HG03045 (cell line): ENCODE data around the gene TMEM232.
"Not testable (repeated sequence)": the region's sequence is repeated elsewhere in the genome, so short reads cannot be mapped to it uniquely, and the experiment has no call there.

ENCODE experiments used
- ATAC-seq: cut with Tn5 transposase; IDR thresholded peaks from one replicate; pipeline ENCODE4 v1.9.1; 2021; ENCODE audit warnings: mild to moderate bottlenecking, moderate library complexity; ENCODE audit not compliant: unreplicated experiment

Gene TMEM232

GRCh38 chr5:110716247-110717245 is 9.9 kb downstream of the TMEM232 start:
- peak; percentile 83 for ATAC-seq

GRCh38 chr5:110707260-110707844 is 19.1 kb downstream of the TMEM232 start:
- no peak for ATAC-seq

DNA sequence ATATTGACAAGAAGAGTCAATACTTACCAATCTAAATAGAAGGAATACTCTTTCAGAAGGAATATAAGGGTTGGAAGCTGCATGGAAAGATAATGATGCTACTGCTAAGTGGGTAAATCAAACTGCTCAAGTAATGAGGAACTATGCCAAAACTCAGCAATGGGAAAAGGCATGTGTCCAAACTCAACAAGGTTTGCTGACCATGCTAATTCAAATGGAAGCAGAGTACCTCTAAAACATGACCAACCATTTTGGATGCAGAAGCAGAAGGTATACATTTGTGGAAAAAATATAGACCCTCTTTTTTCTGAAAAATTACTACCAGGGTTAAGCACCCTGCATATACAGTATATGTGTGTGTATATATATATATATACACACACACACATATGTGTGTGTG is 21.1 kb downstream of the TMEM232 start:
- ATAC-seq: no peak

DNA sequence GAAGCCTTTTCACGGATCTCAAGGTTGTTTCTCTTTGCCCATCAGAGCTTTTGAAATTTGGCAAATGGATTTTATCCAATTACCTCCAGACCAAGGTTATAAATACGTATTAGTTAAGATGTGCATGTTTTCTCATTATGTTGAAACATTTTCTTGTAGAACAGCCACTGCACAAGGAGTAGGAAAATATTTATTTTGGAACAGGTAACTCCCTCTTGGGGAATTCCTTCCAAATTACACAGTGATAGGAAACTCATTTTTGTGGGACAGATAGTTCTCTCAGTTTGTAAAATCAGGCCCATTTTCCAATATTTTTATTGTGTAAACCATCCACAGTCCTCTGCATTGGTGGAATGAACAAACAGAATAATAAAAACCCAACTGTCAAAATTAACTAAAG is 23.0 kb downstream of the TMEM232 start:
- no peak for ATAC-seq

DNA sequence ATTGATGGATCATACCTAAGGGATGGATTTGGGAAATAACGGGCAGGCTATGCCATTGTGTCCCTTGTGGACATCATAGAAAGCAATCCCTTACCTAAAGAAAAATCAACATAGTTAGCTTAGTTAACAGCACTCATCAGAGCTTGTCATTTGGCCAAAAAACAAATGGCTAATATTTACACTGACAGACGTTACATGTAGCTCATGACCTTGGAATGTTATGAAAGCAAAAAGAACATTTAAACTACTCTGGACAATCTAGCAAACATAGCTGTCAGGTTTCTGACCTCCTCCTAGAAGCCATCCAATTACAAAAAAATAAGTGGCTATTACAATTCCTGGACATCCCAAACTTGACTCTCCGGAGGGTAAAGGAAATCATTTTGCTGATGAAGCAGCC is 23.8 kb downstream of the TMEM232 start:
- no peak for ATAC-seq

- no peak for ATAC-seq
Measured at GRCh38 chr5:110702300-110702699, 24.2 kb downstream of the TMEM232 start.

- not testable (repeated sequence) for ATAC-seq
Measured at GRCh38 chr5:110692669-110693068, 33.8 kb downstream of the TMEM232 start.

DNA sequence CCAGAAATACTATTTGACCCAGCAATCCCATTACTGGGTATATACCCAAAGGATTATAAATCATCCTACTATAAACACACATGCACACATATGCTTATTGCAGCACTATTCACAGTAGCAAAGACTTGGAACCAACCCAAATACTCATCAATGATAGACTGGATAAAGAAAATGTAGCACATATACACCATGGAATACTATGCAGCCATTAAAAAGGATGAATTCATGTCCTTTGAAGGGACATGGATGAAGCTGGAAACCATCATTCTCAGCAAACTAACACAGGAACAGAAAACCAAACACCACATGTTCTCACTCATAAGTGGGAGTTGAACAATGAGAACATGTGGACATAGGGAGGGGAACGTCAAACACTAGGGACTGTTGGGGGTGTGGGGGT is 35.9 kb downstream of the TMEM232 start:
- ATAC-seq: not testable (repeated sequence)

GRCh38 chr5:110687485-110687884 is 39.0 kb downstream of the TMEM232 start:
- ATAC-seq: no peak

GRCh38 chr5:110686270-110686669 is 40.2 kb downstream of the TMEM232 start:
- no peak for ATAC-seq

GRCh38 chr5:110681953-110682352 is 44.5 kb downstream of the TMEM232 start:
- ATAC-seq: no peak

DNA sequence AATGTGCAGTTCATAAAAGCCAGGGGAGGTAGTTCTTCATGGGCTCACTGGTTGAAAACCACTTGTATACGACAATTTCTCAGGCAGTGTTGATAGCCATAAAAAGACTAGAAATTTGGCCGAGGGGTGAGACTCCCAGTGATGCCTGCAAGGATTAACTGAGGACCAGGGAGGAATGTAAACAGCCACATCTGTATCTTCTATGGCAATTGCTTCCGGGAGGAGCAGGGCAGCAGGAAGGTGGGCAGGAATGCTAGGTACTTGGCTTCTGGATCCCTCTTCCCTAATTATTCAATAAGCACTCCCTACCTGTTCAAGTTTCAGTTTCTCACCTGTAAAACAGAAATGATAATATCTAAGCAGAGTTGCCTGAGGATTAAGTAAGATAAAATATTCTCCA is 45.4 kb downstream of the TMEM232 start:
- ATAC-seq: no peak

- not testable (repeated sequence) for ATAC-seq
Measured at GRCh38 chr5:110676554-110676953, 49.9 kb downstream of the TMEM232 start.

GRCh38 chr5:110665184-110665726 is 61.2 kb downstream of the TMEM232 start:
- ATAC-seq: no peak

GRCh38 chr5:110663525-110663924 is 62.9 kb downstream of the TMEM232 start:
- peak; percentile 52 for ATAC-seq

DNA sequence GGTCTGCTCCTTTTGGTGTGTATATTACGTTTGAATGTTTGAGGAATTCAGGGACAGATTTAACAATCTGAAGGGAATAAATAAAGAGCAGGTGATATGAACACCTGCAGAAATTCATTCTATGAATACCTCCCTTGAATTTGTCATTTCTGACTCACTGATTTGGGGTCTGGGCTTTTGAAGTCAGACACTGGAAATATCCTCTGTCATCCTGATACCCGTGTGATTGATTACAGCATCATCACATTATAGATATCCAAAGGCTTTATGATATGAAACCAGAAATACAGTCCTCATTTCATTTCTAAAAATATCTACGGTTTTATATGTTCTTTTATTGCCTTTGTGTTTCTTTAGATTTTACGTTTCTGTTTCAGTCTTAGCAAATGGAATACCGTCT is 68.5 kb downstream of the TMEM232 start:
- no peak for ATAC-seq

DNA sequence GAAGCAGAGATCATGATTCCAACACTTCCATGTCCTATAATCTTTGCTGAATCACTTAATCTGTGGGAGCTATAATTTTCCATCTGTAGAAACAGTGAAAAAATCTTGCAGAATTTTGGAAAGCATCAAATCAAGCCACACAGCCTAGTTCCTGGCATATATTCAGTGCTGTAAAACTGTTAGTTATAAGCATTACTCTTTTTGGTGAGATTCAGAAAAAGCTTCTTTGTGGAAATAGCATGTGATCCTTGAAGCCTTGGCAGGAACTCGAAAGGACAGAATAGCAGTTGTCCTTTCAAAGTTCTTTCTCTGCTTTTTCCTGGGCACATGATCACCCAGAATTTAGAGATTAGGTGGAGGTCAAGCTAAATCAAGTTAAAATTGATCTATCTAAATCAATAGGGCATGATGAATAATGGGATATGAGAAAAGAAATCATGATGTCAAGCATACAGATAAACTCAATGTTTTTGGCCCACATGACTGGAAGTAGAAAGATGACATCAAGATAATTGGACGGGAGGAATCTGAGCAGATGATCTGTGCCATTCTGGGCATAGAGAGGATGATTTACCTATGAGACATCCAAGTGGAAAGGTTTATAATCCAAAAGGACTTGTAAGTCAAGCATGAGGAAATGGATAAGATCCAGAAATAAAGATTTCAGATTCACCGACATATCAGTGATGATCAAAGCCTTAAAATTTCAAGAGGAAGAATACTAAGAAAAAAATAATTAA is 73.1 kb downstream of the TMEM232 start:
- no peak for ATAC-seq

GRCh38 chr5:110651507-110651906 is 75.0 kb downstream of the TMEM232 start:
- no peak for ATAC-seq

GRCh38 chr5:110644357-110644756 is 82.1 kb downstream of the TMEM232 start:
- ATAC-seq: no peak

- no peak for ATAC-seq
Measured at GRCh38 chr5:110638970-110639902, 87.2 kb downstream of the TMEM232 start.
